Kidney capillary endothelial cell (primary cell): ENCODE data around the gene RHD.
"Not testable (repeated sequence)": the region's sequence is repeated elsewhere in the genome, so short reads cannot be mapped to it uniquely, and the experiment has no call there.

ENCODE experiments used
- DNase-seq: peaks from one replicate; pipeline ENCODE4 v3.0.0-alpha.2; 2018; ENCODE audit warnings: low spot score

The RHD gene

DNA sequence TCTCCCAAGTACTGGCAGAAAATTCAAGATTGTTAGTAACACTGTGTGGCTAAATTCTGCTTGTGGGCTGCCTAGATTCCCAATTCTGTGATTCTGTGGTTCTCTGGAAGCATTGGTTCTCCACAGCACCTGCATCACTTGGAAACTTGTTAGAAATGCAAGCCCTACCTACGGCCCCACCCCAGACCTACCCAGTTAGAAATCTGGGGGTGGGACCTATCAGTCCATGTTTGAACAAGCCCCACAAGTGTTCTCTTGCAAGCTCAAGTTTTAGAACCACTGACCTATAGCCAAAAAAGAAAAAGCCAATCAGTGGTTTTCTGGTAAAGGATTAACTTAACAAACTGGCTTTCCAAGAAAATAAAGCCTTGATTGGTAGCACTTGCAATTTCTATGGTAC lies 35.9 kb downstream of the RHD start:
- not testable (repeated sequence) for DNase-seq

DNA sequence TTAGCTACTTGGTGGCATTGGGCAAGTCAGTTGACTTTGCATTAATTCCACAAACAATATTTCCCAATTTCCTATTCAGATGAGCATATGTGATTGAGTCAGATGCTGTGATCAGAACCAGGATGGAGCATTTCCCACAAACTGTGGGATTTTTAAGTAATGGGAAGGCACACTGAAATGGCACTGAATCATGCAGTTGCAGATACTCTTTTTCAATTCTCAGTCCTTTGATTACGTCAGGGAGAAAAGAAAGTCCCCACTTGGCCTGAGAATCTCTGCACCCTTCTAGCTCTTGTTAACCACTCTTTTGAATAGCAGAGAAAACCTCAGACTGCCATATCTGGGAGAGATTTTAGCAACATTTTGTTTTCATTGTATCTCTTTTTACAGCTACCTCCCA lies 36.8 kb downstream of the RHD start:
- not testable (repeated sequence) for DNase-seq

DNA sequence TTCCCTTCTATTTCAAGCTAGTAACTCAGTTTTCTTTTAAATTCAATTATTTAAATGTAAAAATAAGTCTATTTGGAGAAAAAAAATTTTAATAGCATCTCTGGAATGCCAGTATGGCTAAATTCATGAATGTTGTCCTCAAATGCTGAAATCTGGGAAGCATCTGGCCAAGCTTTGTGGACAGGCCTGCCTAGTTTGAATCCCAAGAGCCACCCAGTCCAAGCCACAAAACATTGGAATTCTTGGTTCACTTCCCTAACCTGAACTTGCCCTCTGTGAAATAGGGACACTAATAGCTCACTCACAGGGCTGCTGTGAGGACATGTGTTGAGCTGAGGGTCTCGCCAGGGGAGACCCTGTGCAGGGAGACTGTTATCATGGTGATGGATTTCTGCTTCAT lies 37.2 kb downstream of the RHD start:
- not testable (repeated sequence) for DNase-seq

DNA sequence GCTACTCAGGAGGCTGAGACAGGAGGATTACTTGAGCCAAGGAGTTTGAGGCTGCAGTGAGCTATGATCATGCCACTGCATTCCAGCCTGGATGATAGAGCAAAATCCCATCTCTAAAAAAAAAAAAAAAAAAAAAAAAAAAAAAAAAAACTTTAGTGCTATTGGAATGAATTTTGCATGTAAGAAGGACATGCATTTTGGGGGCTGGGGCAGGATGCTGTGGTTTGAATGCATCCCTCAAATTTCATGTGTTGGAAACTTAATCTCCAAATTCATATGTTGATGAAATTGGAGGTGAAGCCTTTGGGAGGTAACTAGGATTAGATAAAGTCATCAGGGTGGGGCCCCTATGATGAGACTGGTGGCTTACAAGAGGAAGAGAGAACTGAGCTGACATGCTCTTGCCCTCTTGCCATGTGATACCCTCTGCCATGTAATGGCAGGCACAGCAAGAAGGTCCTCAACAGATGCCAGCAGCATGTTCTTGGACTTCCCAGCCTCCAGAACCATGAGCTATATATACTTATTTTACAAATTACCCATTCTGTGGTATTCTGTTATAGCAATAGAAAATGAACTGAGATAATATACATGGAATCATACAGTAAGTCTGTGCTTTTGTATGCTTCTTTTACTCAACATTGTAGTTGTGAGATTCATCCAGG lies 40.6 kb downstream of the RHD start:
- DNase-seq, result not testable (repeated sequence)

DNA sequence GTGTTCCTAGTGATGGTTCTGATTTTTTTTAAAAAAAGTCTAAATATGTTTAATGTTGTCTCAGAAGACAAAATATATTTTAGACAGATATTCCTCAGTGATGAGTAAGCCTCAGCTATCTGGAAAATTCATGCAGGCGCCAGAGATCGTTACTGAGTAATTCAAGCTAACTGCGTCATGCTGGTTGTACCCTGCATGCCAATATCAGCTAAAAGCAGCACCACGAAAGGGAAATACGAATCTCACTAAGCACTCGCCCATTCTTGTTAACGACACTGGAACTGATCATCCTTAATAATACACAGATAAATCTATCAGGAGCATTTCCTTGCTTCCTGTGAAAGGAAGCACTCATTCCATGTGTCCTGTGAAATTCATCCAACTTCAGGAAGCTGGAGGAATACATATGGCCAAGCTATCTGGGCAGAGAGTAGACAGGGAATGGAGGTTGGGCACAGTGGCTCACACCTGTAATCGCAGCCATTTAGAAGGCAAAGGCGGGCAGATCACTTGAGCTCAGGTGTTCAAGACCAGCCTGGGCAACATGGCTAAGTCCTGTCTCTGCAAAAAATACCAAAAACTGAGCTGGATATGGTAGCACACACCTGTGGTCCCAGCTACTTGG lies 48.1 kb downstream of the RHD start:
- not testable (repeated sequence) for DNase-seq

DNA sequence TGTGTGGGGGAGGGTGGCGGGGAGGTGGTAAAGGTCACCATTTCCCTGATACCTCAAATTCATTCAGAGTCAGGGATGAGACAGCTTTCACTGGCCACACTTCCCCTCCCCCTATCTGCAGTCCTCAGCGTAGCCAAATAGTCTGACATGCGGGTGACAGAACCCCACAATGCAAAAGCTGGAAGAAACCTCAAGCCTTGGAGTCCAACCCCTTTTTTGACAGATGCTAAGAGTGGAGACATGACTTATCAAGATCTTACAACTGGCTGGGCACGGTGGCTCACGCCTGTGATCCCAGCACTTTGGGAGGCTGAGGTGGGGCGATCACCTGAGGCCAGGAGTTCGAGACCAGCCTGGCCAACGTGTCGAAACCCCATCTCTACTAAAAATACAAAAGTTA lies 49.8 kb downstream of the RHD start:
- DNase-seq, result not testable (repeated sequence)

DNA sequence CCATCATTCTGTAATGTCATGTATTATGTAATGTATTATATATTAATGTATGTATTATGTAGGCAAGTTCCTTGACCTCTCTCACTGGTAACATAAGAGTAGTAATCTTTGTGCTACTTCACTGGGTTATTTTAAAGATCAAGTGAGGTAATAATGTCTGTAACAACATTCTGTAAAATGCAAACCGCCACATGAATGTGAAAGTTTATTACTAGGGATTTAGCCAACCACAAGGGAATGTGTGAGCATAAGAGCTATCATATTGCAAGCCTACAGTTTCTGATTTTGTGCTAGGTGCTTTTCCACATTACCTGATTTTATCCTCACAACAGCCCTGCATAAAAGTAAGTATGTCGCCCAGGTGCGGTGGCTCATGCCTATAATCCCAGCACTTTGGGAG lies 52.1 kb downstream of the RHD start:
- DNase-seq, result not testable (repeated sequence)

DNA sequence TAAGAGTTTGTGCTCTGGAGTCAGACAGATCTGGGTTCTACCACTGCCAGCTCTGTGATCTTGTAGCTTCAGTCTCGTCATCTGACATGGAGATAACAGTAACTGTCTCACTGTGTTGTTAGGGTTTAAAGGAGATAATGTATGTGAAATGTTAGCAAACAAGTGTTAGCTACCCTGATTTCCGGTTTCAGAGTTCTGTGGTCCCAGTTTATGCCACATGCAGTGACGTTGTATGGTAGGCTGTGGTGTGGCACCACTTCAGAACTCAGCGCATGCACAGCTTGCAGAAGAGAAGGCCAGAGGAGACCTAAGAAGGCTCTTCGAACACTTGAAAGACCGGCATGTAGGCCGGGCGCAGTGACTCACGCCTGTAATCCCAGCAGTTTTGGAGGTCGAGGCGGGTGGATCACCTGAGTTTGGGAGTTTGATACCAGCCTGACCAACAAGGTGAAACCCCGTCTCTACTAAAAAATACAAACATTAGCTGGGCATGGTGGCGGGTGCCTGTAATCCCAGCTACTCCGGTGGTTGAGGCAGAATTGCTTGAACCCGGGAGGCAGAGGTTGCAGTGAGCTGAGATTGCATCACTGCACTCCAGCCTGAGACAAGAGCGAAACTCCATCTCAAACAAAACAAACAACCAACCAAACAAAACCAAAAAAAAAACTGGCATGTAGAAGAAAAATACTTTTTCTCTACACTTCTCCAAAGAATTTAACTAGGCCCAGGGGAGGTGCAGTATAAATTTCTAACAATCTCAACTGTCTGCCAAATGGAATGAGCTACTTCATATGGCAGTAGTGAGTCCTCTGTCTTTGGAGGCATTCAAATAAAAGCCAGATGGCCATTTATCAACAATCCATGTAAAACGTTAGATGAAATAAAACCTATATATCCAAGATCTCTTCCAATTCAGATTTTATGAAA lies 55.8 kb downstream of the RHD start:
- DNase-seq, result not testable (repeated sequence)

DNA sequence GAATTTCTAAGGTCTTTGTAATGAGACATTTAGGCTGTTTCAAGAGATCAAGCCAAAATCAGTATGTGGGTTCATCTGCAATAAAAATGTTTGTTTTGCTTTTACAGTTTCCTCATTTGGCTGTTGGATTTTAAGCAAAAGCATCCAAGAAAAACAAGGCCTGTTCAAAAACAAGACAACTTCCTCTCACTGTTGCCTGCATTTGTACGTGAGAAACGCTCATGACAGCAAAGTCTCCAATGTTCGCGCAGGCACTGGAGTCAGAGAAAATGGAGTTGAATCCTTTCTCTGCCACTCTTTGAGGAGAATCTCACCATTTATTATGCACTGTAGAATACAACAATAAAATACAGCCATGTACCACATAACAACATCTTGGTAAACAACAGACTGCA lies 56.5 kb downstream of the RHD start:
- not testable (repeated sequence) for DNase-seq

DNA sequence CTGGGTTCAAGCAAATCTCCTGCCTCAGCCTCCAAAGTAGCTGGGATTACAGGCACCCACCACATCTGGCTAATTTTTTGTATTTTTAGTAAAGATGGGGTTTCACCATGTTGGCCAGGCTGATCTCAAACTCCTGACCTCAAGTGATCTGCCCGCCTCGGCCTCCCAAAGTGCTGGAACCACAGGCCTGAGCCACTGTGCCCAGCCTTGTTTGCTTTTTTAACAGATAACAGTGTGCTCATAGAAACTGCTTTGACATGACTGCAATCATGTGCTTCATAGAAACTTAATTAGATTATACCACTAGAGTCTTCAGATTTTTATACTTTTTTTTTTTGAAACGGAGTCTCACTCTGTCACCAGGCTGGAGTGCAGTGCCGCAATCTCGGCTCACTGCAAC lies 57.0 kb downstream of the RHD start:
- DNase-seq, result not testable (repeated sequence)

DNA sequence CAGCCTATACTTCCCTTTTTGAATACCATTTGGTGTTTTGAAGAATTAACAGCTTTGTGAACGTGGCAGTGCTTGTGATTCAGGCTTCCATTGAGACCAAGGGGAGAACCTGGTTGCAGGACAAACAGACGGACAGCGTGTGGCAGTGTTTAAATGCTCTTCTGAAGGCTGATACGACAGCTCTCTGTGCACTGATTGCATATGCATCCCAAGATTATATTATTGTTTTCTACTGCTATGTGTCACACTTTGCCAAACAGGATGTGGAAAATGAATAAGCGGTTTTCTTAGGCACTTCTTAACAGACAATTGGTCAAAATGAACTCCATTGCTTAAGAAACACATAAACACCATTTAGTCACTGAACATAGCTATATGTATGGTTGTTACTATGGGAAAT lies 57.6 kb downstream of the RHD start:
- DNase-seq, result not testable (repeated sequence)

DNA sequence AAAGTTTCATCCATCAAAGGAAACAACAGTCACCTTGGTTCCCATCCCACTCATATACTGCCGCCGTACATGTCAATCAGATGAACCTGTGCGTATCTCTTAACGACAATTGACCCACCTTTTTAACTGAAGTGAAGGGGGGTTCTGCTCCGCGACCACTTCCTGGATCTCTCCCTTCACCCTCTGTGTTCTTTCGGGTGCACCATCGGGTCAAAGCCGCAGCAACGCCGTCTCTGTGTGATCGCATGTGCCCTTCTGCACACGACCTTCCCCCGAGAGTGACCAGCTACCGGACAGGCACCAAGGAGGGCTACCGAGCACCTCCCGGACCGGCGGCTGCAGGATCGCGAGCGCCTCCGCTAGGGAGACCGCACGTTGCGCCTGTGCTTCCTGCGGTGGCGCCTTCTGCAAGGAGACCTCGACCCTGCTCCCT lies 64.6 kb downstream of the RHD start:
- DNase-seq, result not testable (repeated sequence)

DNA sequence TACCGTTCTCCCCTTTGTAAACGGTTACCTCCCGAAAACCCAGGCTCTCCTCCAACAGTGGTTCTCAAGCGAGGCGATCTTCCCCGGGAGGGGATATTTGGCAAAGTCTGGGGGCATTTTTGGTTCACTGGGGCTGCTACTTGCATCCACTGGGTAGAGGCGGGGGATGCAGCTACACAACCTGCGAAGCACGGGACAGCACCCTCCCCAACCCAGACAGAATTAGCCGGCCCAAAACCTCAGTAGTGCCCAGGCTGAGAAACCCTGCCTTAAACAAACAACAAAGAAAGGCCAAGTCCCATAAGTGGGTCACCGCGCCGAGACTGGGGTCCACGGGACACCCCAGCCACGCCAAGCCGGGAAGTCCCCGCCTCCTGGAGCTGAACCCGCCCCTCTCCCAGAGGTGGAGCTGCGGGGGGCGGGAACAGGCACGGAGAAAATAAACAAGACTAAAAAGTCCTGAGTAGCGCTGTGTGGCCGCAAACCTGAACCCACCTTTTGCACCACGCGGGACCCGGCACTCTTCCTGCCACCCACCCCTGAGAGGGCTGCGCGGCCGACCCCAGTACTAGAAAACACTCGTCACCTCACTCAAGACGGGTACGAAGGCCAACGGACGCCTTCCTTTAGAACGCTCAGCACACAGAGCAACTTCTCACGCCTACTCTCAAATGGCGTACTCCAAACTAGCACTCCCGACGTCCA lies 65.3 kb downstream of the RHD start:
- not testable (repeated sequence) for DNase-seq

DNA sequence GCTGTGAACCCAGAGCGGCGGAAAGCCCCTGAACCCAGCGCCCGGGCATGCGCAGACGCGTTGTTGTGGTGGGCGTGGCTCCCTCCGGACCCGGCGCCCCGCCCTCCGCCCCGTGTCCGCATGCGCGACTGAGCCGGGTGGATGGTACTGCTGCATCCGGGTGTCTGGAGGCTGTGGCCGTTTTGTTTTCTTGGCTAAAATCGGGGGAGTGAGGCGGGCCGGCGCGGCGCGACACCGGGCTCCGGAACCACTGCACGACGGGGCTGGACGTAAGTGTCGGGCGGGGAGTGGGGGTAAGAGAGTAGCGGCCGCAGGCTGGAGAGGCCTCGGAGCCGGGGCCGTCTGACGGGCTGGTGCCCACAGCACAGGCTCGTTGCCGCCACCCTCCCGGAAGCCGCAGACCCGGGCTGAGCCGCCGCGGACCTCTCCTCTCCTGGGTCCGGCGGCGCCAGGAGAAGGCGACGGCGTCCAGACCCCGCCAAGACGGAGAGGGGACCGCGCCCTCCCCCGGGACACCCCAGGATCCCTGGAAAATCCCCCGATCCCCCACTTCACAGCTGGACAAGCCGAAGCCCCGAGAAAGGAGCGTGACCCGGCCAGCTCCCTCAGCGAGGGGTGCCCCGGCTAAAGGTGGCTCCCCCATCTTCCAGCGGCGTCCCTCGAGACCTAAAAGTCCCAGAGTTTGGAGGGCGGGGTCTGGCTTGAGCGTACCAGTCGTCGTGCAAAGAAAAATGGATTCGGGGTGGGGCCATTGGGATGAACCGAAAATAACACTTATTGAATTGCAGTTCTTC lies 66.1 kb downstream of the RHD start, which contains the start of gene TMEM50A:
TMEM50A (plus strand) TSS at position 147 of the 794 bp plus-strand sequence. CDS start 2,153 bp downstream, outside the sequence.
- peak; percentile 70 for DNase-seq

DNA sequence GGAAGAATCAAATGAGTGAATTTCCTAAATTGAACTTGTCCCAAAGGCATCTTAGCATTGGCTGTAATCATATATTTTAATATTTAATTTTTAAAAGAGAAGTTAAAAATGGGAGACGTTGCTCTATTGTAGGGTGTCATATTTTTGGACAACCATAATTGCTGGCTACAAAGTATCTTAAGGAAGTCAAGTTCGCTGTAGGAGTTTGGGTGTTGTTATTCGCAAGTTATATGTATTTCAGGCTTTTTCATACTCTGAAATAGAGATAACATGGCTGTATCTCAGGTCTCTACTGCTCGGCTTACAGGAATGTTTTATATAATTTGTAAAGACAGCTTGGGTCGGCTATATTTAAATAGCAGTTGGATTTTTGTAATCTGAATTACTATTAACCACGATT lies 66.7 kb downstream of the RHD start:
- DNase-seq, result peak; percentile 41

DNA sequence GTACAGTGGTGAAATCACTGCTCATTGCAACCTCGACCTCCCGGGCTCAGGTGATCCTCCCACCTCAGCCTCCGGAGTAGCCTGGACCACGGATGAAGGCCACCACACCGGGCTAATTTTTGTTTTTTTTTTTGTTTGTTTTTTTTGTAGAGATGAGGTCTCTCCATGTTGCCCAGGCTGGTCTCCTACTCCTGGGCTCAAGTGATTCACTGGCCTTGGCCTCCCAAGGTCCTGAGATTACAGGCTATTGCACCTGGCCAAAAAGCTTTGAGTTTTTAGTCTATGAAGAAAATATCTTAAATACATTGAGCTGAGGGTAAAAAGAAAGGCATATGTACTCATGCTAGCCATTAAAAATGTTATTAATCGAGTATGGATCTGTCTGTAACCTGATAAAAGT lies 69.4 kb downstream of the RHD start:
- DNase-seq, result no peak

DNA sequence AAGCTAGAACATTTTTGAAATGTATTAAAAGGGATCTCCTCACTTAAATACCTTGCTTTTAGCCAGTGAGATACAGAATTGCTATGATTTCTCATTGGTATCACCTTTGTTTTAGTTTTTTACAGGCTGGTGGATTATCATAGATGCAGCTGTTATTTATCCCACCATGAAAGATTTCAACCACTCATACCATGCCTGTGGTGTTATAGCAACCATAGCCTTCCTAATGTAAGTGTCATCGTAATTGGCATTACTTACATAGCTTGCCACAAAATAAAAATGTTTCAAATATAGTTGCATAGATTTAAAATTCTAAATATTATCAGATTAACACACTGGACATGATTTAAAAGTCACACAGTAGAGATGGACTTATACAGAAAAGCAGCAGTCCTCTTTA lies 70.5 kb downstream of the RHD start:
- no peak for DNase-seq

DNA sequence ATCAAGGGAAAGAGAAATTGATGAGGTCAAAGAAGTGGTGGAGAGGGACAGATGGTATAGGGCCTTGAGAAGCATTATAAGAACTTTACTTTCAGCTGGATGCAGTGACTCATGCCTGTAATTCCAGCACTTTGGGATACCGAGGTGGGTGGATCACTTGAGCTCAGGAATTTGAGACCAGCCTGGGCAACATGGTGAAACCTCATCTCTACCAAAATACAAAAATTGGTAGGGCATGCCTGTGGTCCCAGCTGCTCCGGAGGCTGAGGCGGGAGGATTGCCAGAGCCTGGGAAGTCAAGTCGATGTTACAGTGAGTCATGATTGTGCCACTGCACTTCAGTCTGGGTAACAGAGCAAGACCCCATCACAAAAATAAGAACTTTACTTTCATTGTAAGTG lies 71.6 kb downstream of the RHD start:
- no peak for DNase-seq

DNA sequence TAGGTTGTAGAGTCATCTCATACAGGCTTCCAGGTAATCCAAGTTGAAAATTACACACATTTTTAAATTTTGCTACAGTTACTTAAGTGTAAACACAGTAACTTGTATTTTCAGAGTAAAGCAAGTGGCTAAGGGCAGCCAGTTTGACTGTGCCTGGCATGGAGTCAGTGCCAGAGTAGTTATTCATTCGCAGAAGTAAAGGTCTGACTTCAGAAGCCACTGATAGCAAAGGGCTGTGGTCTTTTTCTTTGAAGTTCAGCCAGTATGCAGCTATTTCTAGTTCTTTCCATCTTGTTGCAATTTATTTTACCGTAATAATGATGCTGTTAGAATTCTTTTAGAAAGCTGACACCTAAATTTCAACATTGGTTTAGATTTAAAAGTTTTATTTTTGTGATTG lies 75.2 kb downstream of the RHD start:
- DNase-seq, result no peak

DNA sequence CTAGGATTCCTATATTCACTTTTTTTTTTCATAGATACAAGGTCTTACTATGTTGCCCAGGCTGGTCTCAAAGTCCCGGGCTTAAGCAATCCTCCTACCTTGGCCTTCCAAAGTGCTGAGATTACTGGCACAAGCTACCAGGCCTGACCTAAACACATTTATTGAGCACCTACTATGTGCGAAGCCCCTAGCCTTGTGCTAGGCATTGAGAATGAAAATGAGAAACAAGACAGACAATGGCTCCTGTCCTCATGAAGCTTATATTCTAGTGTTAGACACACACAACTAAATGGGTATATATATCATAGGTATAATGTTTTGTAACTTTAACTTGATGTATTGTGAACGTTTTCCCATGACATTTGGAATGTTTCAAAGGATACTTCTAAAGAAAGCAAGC lies 77.3 kb downstream of the RHD start:
- no peak for DNase-seq

DNA sequence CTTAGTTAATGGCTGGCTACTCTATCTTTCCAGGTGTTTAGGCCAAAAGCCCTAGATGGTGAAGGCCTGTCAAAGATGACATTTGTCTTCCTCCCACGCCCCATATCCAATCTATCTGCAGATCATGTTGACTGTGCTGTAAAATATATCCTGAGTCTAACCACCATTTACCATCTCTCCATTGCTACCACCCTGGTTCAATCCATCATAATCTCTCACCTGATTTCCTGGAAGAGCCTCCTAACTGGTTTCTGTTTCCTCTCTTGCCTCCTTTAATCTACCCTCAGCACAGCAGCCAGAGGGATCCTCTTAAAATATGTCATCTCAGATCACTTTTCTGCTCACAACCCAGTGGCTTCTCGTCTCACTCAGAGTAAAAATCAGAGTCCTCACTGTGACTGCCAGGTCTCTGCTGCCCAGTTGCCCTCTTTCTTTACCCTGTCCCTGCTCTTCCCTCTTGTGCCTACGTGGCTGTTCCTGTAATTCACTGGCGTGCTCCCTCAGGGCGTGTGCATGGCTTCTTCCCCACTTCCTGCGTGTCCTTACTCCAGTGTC lies 83.6 kb downstream of the RHD start:
- no peak for DNase-seq
